Measurements from ENCODE around the gene MS4A5.

MS4A5 gene

DNA sequence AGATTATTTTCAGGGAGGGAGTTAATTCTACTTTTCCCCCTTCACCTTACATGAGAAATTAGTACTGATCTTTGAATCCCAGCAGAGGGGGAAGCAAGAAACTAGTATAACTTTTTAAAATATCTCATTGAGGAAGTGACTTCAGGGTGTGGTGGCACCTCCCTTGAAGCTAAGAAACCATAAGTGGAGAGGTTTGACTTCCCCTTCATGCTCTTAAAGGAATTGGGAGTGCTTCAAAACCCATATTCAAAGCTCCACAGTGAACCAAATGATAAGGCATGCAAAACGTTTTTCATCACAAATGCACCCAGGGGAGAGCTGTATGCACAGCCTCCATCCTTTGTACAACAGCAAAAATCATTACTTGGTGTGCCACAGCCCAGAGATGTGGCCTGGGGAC lies 32.6 kb upstream of the MS4A5 start:
- TF ChIP-seq, protein P1, sequence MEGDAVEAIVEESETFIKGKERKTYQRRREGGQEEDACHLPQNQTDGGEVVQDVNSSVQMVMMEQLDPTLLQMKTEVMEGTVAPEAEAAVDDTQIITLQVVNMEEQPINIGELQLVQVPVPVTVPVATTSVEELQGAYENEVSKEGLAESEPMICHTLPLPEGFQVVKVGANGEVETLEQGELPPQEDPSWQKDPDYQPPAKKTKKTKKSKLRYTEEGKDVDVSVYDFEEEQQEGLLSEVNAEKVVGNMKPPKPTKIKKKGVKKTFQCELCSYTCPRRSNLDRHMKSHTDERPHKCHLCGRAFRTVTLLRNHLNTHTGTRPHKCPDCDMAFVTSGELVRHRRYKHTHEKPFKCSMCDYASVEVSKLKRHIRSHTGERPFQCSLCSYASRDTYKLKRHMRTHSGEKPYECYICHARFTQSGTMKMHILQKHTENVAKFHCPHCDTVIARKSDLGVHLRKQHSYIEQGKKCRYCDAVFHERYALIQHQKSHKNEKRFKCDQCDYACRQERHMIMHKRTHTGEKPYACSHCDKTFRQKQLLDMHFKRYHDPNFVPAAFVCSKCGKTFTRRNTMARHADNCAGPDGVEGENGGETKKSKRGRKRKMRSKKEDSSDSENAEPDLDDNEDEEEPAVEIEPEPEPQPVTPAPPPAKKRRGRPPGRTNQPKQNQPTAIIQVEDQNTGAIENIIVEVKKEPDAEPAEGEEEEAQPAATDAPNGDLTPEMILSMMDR (IDR thresholded peaks at IDR 0.05; ENCODE audit: low read depth, low read length): no peak
- no peak overlapping the region for H3K4me3 ChIP-seq (ENCODE audit: low read depth, low read length)

DNA sequence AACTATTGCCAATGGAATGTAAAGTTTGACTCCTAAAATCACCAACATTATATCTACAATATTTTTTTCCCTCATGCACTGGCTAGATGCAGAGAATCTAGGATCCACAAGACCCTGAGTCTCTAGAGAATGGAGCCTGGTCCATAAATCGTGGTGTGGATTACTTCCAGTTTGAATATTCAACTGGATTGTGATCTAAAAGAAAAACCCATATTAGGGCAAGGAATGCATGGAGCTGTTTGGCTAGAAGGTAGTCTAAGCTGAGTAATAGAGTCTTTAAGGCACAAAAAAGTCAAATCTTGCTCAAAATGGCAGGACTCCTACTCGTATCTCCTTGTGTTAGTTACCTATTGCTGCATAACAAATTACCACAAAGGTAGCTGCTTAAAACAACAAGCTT lies 9.4 kb upstream of the MS4A5 start:
- TF ChIP-seq, protein P1 (IDR thresholded peaks at IDR 0.05; ENCODE audit: low read depth, low read length): no peak
- H3K4me3 ChIP-seq (ENCODE audit: low read depth, low read length): no peak overlapping the region

DNA sequence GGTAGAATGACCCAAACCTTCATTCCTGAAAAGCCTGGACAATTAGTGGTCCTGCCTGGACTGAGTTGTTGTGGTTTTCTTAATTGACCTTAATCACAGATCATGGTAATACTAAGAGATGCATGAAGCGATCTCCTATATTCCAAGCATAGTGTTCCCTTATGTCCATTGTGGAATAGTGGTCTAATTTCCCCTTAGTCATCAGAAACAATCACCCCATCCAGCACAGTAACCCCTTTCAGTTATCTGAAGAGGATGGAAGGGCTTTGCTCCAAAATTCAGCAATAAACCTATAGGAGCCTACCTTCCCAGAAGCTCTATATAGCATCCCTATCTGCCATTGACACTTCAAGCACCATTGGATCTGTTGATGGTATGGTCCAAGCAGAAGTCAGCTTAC lies 6.8 kb upstream of the MS4A5 start:
- H3K4me3 ChIP-seq (ENCODE audit: low read depth, low read length): no peak overlapping the region
- TF ChIP-seq, protein P1 (IDR thresholded peaks at IDR 0.05; ENCODE audit: low read depth, low read length): no peak

DNA sequence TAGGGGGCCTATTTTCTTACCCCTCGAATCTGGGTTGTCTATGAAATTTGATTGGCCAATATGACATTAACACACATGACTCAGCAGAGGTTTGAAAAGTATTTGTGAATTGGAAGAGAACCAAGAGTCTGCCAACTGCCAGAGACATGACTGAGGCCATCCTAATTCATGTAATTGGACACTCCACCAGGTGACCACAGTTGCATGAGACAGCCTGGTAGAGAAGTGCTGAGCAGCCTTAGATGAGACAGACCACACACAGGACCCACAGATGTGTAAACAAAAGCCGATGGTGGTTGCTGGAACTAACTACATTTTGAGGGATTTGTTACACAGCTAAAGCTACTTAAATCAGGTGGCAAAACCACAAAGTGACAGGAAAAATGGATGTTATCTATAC lies 855 bp upstream of the MS4A5 start:
- TF ChIP-seq, protein P1 (IDR thresholded peaks at IDR 0.05; ENCODE audit: low read depth, low read length): no peak
- no peak overlapping the region for H3K4me3 ChIP-seq (ENCODE audit: low read depth, low read length)

DNA sequence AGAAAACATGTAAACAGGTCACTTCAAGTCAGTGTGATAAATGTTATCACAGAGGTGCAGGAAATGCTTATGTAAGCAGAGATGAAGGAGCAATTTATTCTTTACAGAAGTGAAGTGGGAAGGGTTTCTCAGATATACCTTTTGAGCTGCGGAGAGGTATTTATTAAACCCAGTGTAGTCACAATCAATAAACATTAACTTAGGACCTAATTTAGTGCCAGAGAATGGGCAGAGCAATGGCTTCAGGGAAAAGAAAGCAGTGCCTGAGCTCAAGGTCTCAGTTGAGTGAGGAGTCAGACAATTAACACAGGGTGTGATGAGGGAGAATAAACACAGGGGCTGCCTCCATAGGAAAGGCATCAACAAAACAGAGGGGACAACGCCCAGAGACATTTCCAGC lies 1.9 kb downstream of the MS4A5 start:
- TF ChIP-seq, protein P1 (IDR thresholded peaks at IDR 0.05; ENCODE audit: low read depth, low read length): no peak
- no peak overlapping the region for H3K4me3 ChIP-seq (ENCODE audit: low read depth, low read length)

DNA sequence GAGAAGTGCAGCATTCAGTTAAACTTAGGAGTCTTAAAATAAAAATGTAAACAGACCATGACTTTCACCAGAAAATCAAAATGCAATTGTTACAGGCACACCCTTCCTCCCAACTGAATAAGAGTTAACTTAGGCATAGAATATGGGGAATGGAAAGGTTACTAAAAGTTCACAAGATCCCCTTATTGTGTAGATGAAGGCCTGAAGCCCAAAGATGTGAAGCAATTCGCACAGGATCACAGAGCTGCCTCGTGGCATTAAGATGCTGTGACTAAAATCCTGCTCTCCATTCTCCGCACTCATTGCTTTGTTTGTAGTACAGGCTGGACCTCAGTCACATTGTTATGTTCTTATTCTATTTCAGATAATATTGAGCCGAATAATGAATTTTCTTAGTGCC lies 4.0 kb downstream of the MS4A5 start:
- no peak overlapping the region for H3K4me3 ChIP-seq (ENCODE audit: low read depth, low read length)
- TF ChIP-seq, protein P1 (IDR thresholded peaks at IDR 0.05; ENCODE audit: low read depth, low read length): no peak

DNA sequence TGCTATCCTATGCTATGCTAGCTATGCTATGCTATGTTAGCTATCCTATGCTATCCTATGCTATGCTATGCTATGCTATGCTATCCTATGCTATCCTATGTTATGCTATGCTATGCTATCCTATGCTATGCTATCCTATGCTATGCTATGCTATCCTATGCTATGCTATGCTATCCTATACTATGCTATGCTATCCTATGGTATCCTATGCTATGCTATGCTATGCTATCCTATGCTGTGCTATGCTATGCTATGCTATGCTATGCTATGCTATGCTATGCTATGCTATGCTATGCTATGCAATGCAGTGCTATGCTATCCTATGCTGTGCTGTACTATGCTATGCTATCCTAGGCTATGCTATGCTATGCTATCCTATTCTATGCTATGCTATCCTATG lies 17.7 kb downstream of the MS4A5 start:
- H3K4me3 ChIP-seq (ENCODE audit: low read depth, low read length): no peak overlapping the region
- TF ChIP-seq, protein P1 (IDR thresholded peaks at IDR 0.05; ENCODE audit: low read depth, low read length): no peak
